NK-92 (cell line): ENCODE data around the gene FMO4.
"Not testable (repeated sequence)": the region's sequence is repeated elsewhere in the genome, so short reads cannot be mapped to it uniquely, and the experiment has no call there.

Experiments used
- DNase-seq: peaks from one replicate; lab custom pipeline; 2025; ENCODE audit not compliant: unreplicated experiment; lab: John Stamatoyannopoulos, UW

FMO4 gene

GRCh38 chr1:171329251-171329650, 15.3 kb downstream of the FMO4 start:
- no peak for DNase-seq

- DNase-seq, result no peak
Measured at GRCh38 chr1:171334024-171334640, 20.1 kb downstream of the FMO4 start.

DNA sequence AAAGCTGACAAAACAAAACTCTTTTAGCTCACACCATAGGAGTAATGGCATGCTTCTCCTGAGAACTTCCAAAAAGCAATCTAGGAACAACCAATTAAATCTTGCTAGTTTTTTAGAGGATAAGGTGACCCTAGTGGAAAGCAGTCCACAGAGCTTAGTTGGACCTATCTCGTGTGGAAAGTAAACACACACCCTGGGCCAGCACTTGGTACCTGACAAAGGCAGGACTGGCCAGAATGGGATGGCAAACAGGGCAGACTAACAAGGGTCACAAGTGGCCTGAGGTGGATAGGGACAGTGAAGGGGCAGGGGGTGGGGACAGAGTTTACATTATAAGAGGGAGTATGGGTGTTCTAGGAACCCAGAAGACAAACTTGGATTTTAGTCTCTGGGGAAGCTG, 22.0 kb downstream of the FMO4 start:
- DNase-seq, result no peak

DNA sequence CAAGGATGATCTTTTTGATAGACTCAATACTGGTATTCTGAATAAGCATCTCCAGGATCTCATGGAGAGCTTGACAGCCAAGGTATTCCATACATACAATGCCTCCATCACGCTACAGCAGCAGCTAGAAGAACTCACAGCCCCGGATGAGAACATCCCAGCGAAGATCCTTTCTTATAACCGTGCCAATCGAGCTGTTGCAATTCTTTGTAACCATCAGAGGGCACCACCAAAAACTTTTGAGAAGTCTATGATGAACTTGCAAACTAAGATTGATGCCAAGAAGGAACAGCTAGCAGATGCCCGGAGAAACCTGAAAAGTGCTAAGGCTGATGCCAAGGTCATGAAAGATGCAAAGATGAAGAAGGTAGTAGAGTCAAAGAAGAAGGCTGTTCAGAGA, 25.4 kb downstream of the FMO4 start:
- DNase-seq, result not testable (repeated sequence)

DNA sequence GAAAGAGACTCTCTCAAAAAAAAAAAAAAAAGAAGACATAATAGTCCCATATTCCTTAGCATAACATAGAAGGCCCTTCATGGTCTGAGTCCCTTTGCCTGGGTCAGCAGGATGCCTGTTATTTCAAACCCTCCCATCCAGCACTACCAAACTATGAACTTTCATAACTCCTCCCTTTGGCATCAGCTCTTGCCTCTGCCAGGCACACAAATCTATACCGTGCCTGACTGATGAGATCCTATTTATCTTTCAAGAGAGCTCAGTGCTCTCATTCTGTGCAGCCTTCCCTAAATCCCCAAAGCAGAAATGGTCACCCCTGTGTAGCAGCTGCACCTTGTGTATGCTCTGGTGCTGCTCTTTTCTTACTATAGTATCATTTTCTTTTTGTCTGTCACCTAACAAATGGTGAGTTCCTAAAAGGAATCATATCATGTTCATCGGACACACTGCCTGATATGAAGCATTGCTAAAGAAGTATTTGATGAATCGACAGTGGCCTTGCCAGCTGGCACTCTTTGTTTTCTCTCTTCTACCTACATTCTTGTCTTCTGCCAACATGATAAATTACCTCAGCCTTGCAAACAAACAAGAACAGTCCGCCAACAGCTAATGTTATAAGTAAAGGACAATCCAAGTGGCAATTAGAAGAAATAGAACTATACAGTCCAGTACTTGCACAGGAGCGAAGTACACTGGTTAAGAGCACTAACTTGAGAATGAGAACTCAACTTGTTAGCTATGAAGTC, 29.9 kb downstream of the FMO4 start:
- no peak for DNase-seq

DNA sequence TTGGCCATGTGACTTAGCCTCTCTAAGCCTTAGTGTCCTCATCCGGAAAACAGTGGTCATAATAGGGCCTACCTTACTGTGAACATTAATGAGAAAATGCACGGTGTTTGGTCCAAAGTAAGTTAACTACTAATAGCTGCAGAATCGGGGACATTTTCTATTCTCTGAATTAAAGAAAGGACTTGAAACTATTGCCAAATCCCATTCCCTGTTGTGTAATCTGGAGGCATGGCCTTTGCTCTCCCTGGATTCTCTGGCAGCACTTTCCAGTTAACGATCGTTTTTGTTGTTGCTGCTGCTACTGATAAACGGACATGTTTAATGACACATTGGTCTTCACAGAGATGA, 30.5 kb downstream of the FMO4 start:
- no peak for DNase-seq

GRCh38 chr1:171345536-171345935, 31.6 kb downstream of the FMO4 start:
- no peak for DNase-seq

DNA sequence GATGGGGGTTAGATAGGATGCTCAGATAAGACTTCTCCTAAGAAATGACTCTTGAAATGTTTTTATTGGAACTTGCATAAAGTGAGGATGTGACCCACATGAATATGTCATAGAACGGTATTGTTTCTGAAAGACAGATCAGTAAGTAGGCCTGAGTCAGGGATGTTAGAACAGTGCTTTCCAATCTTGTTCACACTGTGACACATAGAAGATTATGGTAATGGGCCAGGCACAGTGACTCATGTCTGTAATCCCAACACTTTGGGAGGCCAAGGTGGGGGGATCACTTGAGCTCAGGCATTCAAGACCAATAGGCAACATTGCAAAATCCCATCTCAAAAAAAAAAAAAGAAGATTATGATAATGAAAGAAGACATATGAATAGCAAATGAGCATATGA, 32.9 kb downstream of the FMO4 start:
- no peak for DNase-seq

DNA sequence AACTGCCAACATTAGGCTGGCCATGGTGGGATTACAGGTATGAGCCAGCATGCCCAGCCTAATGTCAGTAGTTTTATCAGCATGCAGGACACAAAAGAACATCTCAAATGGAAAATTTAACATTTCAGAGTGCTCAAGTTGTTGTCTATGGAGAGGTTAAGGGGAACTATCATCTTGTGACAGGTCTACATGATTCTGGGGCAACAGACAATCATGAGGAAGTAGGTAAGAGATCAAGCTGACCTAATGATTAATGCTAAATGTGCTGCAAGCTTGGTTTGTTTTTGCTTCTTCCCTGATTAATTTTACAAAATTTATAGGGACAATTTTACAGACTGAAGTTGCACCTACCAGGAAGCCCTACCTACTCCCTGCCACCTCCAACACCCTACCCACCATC, 36.6 kb downstream of the FMO4 start:
- DNase-seq, result no peak

- DNase-seq, result no peak
Measured at GRCh38 chr1:171351961-171352360, 38.0 kb downstream of the FMO4 start.

DNA sequence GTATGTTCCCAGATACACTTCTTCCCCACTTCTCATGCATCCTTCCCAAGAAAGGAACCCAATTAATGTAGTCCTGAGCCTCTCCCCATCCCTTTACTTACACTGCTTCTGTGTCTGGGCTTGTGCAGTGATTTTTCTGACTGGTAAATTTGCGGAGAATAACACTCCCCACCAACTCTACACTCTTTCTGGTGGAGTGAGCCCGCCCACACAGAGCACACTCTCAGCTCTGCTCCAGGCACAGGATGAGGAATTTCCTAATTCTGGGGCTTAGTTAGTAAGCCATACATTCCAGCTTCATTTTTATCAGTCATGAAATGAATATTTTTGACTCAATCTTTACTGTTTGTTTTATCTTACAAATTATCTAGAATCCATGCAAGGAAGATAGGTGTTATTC, 38.6 kb downstream of the FMO4 start:
- no peak for DNase-seq

DNA sequence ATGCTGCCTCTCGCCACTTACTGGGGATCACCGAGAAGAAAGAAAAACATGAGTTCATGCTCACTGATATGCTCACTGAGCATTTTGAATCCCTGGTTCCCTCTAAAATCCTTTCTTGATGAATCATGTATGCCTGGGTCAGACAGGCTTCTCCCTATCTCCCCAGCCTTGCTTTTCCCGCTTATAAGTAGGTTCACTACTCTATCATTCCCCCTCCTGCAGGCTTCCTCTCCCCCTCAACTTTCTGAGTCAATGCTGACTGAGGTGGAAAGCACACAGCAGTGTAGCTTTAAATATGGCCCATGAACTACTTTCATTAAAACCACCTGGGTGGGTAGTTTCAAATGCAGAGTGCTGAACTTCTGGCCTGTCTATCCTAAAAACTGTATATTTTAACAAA, 41.7 kb downstream of the FMO4 start:
- no peak for DNase-seq

GRCh38 chr1:171357179-171357578, 43.2 kb downstream of the FMO4 start:
- DNase-seq, result no peak

DNA sequence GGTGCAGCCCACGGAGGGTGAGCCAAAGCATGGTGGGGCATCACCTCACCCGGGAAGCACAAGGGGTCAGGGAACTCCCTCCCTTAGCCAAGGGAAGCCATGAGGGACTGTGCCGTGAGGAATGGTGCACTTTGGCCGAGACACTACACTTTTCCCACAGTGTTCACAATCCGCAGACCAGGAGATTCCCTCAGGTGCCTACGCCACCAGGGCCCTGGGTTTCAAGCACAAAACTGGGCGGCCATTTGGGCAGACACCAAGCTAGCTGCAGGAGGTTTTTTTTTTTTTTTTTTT, 45.3 kb downstream of the FMO4 start:
- not testable (repeated sequence) for DNase-seq

DNA sequence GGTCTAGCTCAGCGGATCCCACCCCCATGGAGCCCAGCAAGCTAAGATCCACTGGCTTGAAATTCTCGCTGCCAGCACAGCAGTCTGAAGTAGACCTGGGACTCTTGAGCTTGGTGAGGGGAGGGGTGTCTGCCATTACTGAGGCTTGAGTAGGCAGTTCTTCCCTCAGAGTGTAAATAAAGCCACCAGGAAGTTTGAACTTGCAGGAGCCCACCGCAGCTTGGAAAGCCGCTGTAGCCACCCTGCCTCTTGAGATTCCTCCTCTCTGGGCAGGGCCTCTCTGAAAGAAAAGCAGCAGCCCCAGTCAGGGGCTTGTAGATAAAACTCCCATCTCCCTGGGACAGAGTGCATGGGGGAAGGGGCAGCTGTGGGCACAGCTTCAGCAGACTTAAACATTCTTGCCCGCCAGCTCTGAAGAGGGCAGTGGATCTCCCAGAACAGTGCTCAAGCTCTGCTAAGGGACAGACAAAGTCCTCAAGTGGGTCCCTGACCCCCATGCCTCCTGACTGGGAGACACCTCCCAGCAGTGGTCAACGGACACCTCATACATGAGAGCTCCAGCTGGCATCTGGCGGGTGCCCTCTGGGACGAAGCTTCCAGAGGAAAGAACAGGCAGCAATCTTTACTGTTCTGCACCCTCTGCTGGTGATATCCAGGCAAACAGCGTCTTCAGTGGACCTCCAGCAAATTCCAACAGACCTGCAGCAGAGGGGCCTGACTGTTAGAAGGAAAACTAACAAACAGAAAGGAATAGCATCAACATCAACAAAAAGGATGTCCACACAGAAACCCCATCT, 45.9 kb downstream of the FMO4 start:
- not testable (repeated sequence) for DNase-seq

- no peak for DNase-seq
Measured at GRCh38 chr1:171366085-171366484, 52.1 kb downstream of the FMO4 start.

GRCh38 chr1:171366816-171367215, 52.8 kb downstream of the FMO4 start:
- DNase-seq, result no peak

DNA sequence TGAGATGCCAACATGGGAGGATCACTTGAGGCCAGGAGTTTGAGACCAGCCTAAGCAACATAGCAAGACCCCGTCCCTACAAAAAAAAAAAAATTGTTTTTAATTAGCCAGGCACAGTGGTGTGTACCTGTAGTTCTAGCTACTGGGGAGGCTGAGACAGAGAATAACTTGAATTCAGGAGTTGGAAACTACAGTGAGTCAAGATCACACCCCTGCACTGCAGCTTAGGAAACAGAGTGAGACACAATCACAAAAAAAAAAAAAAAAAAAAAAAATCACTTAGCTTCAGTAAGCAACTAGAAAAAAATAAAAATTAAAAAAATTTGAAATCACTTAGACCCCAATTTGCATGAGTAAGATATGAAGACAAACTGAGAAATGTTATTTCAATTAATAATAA, 53.5 kb downstream of the FMO4 start:
- no peak for DNase-seq

DNA sequence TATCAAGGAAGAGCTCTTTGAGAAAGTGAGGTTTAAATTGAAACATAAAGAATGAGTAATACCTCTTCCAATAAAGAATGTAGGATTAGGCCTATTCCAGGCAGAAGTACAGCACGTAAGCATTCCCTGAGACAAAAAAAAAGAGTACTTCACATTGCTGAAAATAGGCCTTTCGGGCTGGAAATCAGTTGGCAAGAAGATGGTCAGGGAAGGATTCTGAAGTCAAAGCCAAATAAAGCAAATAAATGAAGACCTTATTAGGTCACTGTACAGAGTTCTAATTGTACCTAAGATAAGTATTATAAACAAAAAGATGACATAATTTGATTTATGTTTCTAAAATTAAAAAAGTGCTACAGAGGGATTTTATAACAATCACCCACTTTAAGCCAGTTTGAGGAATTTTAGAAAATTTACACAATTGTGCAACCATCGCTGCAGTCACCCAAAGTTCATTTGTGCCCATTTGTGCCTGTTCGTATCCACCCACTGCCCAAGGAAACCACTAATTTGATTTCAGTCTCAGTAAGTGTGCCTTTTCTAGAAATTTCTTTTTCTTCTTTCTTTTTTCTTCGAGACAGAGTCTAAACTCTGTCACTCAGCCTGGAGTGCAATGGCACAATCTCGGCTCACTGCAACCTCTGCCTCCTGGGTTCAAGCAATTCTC, 58.6 kb downstream of the FMO4 start:
- DNase-seq, result no peak

DNA sequence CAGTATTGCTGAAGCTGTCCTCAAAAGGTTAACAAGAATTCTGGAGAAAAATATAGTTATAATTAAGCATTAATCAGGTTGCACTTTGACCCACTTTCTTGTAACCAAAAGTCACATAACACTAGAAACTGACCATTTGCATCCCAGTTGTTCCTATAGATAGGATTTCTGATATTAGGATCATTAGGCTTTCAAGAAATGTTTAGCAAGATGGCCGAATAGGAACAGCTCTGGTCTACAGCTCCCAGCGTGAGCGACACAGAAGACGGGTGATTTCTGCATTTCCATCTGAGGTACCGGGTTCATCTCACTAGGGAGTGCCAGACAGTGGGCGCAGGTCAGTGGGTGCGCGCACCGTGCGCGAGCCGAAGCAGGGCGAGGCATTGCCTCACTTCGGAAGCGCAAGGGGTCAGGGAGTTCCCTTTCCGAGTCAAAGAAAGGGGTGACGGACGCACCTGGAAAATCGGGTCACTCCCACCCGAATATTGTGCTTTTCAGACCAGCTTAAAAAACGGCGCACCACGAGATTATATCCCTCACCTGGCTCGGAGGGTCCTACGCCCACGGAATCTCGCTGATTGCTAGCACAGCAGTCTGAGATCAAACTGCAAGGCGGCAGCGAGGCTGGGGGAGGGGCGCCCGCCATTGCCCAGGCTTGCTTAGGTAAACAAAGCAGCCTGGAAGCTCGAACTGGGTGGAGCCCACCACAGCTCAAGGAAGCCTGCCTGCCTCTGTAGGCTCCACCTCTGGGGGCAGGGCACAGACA, 59.6 kb downstream of the FMO4 start:
- DNase-seq, result not testable (repeated sequence)

GRCh38 chr1:171379846-171380245, 65.9 kb downstream of the FMO4 start:
- no peak for DNase-seq
